ENCODE data around the gene DNAH8.

Gene DNAH8

DNA sequence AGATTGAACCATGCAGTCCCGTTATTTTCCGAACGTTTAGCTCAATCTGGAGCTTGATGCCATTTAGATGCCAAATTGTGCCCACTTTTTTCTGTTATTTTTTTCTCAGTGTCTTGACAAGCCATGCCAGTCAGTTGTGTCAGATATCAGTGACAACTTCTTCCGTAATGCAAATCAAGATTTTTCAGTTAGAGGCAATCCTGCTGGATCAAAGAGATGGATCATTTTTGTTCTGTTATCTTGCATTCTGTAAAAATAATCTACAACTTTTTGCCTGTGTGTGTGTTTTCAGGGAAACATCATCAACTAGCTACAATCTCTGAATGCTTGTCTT, 302.4 kb downstream of the DNAH8 start:
- Mint-ChIP-seq H3K9me3 (no peaks in the 10 kb centered on the region), H3K36me3 (ENCODE audit: low read depth) (no peaks in the 10 kb centered on the region), H3K27ac (no peak overlapping the region), H3K4me1 (no peaks in the 10 kb centered on the region), H3K27me3 (ENCODE audit: low read depth) (peaks cover 8% of the 10 kb centered on the region), H3K4me3 (no peak overlapping the region)
- TF ChIP-seq, protein P1, sequence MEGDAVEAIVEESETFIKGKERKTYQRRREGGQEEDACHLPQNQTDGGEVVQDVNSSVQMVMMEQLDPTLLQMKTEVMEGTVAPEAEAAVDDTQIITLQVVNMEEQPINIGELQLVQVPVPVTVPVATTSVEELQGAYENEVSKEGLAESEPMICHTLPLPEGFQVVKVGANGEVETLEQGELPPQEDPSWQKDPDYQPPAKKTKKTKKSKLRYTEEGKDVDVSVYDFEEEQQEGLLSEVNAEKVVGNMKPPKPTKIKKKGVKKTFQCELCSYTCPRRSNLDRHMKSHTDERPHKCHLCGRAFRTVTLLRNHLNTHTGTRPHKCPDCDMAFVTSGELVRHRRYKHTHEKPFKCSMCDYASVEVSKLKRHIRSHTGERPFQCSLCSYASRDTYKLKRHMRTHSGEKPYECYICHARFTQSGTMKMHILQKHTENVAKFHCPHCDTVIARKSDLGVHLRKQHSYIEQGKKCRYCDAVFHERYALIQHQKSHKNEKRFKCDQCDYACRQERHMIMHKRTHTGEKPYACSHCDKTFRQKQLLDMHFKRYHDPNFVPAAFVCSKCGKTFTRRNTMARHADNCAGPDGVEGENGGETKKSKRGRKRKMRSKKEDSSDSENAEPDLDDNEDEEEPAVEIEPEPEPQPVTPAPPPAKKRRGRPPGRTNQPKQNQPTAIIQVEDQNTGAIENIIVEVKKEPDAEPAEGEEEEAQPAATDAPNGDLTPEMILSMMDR (IDR thresholded peaks at IDR 0.05; ENCODE audit: unreplicated experiment in 3 of 3) = no peak

DNA sequence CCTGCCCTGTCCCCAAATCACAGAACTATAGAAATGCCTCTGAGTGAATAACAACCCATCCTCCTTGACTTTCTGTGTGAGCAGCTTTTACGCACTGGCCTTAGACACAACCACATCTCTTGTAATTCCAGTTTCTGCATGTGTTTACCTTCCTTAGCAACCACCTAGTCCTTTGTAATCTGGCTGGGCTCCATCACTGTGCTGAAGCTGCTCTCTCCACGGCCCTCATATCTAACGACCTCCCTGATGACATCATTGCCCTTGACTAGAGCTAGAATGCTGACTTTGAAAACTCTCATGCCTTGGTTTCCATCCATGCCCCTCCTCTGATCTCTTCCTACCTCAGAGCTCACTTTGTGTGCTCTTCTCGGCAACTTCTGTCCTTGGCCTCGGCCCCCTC, 303.0 kb downstream of the DNAH8 start:
- H3K4me3 Mint-ChIP-seq = no peak overlapping the region
- H3K27me3 Mint-ChIP-seq (ENCODE audit: low read depth) = peaks cover 7% of the 10 kb centered on the region
- H3K9me3 Mint-ChIP-seq = no peaks in the 10 kb centered on the region
- H3K4me1 Mint-ChIP-seq = no peaks in the 10 kb centered on the region
- no peak overlapping the region for H3K27ac Mint-ChIP-seq
- TF ChIP-seq, protein P1 (IDR thresholded peaks at IDR 0.05; ENCODE audit: unreplicated experiment in 3 of 3) = no peak
- H3K36me3 Mint-ChIP-seq (ENCODE audit: low read depth) = no peaks in the 10 kb centered on the region

DNA sequence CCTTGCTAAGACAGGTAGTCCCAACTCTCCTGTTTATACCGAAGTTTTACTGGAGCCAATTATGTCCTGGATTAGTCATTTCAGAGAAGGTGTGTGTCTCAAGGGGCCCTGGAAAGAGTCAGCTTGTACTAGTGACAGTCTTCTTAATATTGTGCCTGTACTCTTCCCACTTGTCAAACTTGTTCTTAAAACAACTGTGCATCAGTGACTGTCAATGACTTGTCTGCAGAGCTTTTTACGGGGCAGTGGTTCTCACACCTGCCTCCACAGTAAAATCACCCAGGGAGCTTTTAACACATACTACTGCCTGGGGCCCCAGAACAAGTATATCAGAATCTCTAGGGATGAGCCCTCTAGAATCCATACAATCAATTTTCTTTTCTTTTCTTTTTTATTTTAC, 305.0 kb downstream of the DNAH8 start:
- Mint-ChIP-seq H3K27me3 (ENCODE audit: low read depth) (peaks cover 2% of the 10 kb centered on the region), H3K36me3 (ENCODE audit: low read depth) (no peaks in the 10 kb centered on the region), H3K4me1 (no peaks in the 10 kb centered on the region), H3K4me3 (no peak overlapping the region), H3K27ac (no peak overlapping the region), H3K9me3 (no peaks in the 10 kb centered on the region)
- TF ChIP-seq, protein P1 (IDR thresholded peaks at IDR 0.05; ENCODE audit: unreplicated experiment in 3 of 3) = no peak

DNA sequence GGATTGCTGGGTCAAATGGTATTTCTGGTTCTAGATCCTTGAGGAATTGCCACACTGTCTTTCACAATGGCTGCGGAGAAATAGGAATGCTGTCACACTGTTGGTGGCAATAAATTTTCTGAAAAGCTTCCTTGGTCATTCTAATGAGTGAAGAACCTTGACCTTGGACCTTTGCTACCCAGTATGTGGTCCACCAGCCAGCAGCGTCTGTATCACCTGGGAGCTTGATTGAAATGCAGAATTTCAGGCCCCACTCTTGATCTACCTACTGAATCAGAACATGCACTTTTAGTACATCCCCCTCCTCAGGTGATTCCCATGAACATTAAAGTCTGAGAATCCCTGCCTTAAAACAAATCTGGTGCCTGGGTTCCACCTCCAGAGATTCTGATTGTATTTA, 305.9 kb downstream of the DNAH8 start:
- H3K4me3 Mint-ChIP-seq = no peak overlapping the region
- H3K4me1 Mint-ChIP-seq = no peaks in the 10 kb centered on the region
- no peaks in the 10 kb centered on the region for H3K36me3 Mint-ChIP-seq (ENCODE audit: low read depth)

DNA sequence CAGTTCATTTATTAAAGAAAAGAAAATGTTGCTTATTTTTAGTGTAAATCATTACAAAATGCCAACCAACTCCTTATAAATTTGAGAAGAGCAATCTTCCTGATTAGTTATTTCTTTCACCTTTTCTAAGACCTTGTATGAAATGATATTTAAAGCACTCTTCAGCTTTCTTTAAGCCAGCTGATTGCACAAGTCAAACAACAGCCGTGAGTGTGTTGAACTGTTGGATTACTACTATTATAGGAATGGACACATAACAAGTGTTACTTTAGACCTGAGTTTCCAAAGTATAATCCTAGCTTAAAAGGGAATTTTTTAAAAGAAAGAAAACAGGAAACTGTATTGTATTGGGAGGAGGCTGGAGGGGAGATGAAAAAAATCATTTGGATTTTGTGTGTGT, 306.7 kb downstream of the DNAH8 start:
- Mint-ChIP-seq H3K36me3 (ENCODE audit: low read depth) (no peaks in the 10 kb centered on the region), H3K4me1 (no peaks in the 10 kb centered on the region), H3K27ac (no peak overlapping the region), H3K4me3 (no peak overlapping the region), H3K27me3 (ENCODE audit: low read depth) (peaks cover 4% of the 10 kb centered on the region), H3K9me3 (no peaks in the 10 kb centered on the region)
- TF ChIP-seq, protein P1 (IDR thresholded peaks at IDR 0.05; ENCODE audit: unreplicated experiment in 3 of 3) = no peak

More for the DNA sequence above, 305.9 kb downstream of the DNAH8 start:
- Mint-ChIP-seq H3K9me3 (no peaks in the 10 kb centered on the region), H3K27me3 (ENCODE audit: low read depth) (peaks cover 4% of the 10 kb centered on the region), H3K27ac (no peak overlapping the region)
- TF ChIP-seq, protein P1 (IDR thresholded peaks at IDR 0.05; ENCODE audit: unreplicated experiment in 3 of 3) = no peak

DNA sequence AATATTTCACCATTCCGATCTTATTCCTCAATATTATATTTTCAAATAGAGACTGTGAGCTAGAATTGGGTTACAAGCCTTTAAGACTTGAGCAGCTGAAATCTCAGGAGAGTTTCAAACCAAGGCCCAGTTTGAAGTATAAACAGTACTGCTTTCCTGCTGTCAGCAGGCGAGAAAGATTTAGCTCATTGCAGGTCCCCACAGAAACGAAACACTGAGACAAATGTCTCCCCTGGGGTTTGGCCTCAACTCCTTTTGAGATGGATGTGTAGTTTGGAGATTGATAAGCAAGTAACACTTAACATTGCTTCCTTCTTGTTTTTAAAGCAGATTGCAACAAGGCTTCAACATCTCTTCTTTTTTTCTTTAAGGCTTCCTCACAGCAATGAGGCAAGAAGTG, 311.1 kb downstream of the DNAH8 start:
- Mint-ChIP-seq H3K4me3 (no peak overlapping the region), H3K36me3 (ENCODE audit: low read depth) (no peaks in the 10 kb centered on the region), H3K9me3 (no peaks in the 10 kb centered on the region), H3K4me1 (no peaks in the 10 kb centered on the region), H3K27me3 (ENCODE audit: low read depth) (peaks cover 13% of the 10 kb centered on the region), H3K27ac (no peak overlapping the region)
- TF ChIP-seq, protein P1 (IDR thresholded peaks at IDR 0.05; ENCODE audit: unreplicated experiment in 3 of 3) = no peak
